Neural cell (in vitro differentiated cells): ENCODE results near the gene RBM33.

Source experiments
- EP300 ChIP-seq: fragments of 450-650 bp; conservative IDR thresholded peaks from 2 replicates; pipeline ENCODE4 v1.6.1; 2014; ENCODE audit warnings: antibody characterized with exemption, mild to moderate bottlenecking, moderate library complexity; ENCODE audit not compliant: poor library complexity, severe bottlenecking
- EZH2 ChIP-seq: fragments of 200-600, 300-800 bp; shearing (Covaris generic), sonication (generic); IDR thresholded peaks from 2 replicates; pipeline ENCODE4 v1.6.1; 2014; ENCODE audit warnings: antibody characterized with exemption, low read length, borderline replicate concordance, mild to moderate bottlenecking; ENCODE audit not compliant: insufficient read depth, poor library complexity, severe bottlenecking
- MXI1 ChIP-seq: fragments of 450-650 bp; conservative IDR thresholded peaks from 2 replicates; pipeline ENCODE4 v1.6.1; 2014; ENCODE audit warnings: antibody characterized with exemption, mild to moderate bottlenecking; ENCODE audit not compliant: poor library complexity, severe bottlenecking
- POLR2AphosphoS5 ChIP-seq: IDR thresholded peaks from 2 replicates; pipeline ENCODE4 v1.6.1; 2012
- RAD21 ChIP-seq: fragments of 450-650 bp; conservative IDR thresholded peaks from 2 replicates; pipeline ENCODE4 v1.6.1; 2014; ENCODE audit warnings: antibody characterized with exemption, mild to moderate bottlenecking, moderate library complexity
- REST ChIP-seq: IDR thresholded peaks from 2 replicates; pipeline ENCODE4 v1.6.1; 2012; ENCODE audit warnings: borderline replicate concordance
- SMC3 ChIP-seq: fragments of 450-650 bp; conservative IDR thresholded peaks from 2 replicates; pipeline ENCODE4 v1.6.1; 2014; ENCODE audit warnings: antibody characterized with exemption, mild to moderate bottlenecking, moderate library complexity; ENCODE audit not compliant: poor library complexity
- TAF1 ChIP-seq: IDR thresholded peaks from 2 replicates; pipeline ENCODE4 v1.6.1; 2012; ENCODE audit warnings: low read depth
- TF ChIP-seq, protein P1 (sequence below): fragments of 450-650 bp; IDR thresholded peaks from 2 replicates; pipeline ENCODE4 v1.5.1; 2014; ENCODE audit warnings: antibody characterized with exemption, mild to moderate bottlenecking, moderate library complexity; ENCODE audit not compliant: poor library complexity, severe bottlenecking

GRCh38 chr7:155755026-155755425 is 110.6 kb downstream of the RBM33 start:
- TF ChIP-seq, protein P1, sequence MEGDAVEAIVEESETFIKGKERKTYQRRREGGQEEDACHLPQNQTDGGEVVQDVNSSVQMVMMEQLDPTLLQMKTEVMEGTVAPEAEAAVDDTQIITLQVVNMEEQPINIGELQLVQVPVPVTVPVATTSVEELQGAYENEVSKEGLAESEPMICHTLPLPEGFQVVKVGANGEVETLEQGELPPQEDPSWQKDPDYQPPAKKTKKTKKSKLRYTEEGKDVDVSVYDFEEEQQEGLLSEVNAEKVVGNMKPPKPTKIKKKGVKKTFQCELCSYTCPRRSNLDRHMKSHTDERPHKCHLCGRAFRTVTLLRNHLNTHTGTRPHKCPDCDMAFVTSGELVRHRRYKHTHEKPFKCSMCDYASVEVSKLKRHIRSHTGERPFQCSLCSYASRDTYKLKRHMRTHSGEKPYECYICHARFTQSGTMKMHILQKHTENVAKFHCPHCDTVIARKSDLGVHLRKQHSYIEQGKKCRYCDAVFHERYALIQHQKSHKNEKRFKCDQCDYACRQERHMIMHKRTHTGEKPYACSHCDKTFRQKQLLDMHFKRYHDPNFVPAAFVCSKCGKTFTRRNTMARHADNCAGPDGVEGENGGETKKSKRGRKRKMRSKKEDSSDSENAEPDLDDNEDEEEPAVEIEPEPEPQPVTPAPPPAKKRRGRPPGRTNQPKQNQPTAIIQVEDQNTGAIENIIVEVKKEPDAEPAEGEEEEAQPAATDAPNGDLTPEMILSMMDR = no peak
- TF ChIP-seq EP300 (no peak), MXI1 (no peak), REST (no peak), EZH2 (no peak), TAF1 (no peak), RAD21 (no peak), POLR2AphosphoS5 (no peak), SMC3 (no peak)
